ENCODE data around the gene USP30. TPM values are rescaled to one million over a fixed set of nuclear protein-coding genes. Genes with fewer than 3 reads are reported as not detected.

USP30 gene
- total RNA-seq, 1 donor from 2014 or later: 17.6 TPM

DNA sequence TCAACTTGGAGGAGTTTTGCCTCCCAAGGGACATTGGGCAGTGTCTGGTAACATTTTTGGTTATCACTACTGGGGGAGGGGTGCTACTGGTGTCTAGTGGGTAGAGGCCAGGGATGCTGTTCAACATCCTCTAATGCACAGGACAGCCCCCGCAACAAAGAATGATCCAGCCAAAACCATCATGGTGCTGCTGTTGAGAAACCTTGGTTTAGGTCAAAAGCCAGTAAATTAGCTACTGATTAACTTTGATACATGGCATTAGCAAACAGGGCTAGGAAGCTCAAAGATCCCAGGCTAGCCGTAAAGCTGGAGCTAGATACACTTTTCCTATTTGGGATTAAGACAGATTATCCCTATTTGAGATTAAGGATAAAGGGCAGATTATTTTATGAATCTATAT is 32.0 kb downstream of the USP30 start:
- Histone ChIP-seq H3K4me1 (no peaks in the 10 kb centered on the region), H4K20me1 (ENCODE audit: low read depth) (no peaks in the 10 kb centered on the region), H3K79me2 (ENCODE audit: low read depth) (no peaks in the 10 kb centered on the region), H3K27ac (no peak overlapping the region), H3K4me2 (no peak overlapping the region), H3K27me3 (no peaks in the 10 kb centered on the region), H3K9me3 (ENCODE audit: low read depth) (no peaks in the 10 kb centered on the region), H3F3A (ENCODE audit: low read depth) (no peaks in the 10 kb centered on the region), H2AFZ (replicated peaks) (no peak overlapping the region), H3K36me3 (no peaks in the 10 kb centered on the region), H3K4me3 (no peak overlapping the region), H3K9ac (no peak overlapping the region)
- H3K4me3 Mint-ChIP-seq: no peak overlapping the region
- no peaks in the 10 kb centered on the region for H3K4me1 Mint-ChIP-seq
- H3K36me3 Mint-ChIP-seq: peaks cover 23% of the 10 kb centered on the region
- TF ChIP-seq EZH2 (IDR thresholded peaks at IDR 0.05) (no peak), EZH2phosphoT487 (IDR thresholded peaks at IDR 0.05) (no peak)
- TF ChIP-seq, protein P1, sequence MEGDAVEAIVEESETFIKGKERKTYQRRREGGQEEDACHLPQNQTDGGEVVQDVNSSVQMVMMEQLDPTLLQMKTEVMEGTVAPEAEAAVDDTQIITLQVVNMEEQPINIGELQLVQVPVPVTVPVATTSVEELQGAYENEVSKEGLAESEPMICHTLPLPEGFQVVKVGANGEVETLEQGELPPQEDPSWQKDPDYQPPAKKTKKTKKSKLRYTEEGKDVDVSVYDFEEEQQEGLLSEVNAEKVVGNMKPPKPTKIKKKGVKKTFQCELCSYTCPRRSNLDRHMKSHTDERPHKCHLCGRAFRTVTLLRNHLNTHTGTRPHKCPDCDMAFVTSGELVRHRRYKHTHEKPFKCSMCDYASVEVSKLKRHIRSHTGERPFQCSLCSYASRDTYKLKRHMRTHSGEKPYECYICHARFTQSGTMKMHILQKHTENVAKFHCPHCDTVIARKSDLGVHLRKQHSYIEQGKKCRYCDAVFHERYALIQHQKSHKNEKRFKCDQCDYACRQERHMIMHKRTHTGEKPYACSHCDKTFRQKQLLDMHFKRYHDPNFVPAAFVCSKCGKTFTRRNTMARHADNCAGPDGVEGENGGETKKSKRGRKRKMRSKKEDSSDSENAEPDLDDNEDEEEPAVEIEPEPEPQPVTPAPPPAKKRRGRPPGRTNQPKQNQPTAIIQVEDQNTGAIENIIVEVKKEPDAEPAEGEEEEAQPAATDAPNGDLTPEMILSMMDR (IDR thresholded peaks at IDR 0.05): no peak
- H3K27me3 Mint-ChIP-seq (ENCODE audit: insufficient read depth, low read depth): no peaks in the 10 kb centered on the region
- H3K9me3 Mint-ChIP-seq: no peaks in the 10 kb centered on the region
- DNase-seq (ENCODE audit: low spot score): no peak
- no peak overlapping the region for H3K27ac Mint-ChIP-seq

DNA sequence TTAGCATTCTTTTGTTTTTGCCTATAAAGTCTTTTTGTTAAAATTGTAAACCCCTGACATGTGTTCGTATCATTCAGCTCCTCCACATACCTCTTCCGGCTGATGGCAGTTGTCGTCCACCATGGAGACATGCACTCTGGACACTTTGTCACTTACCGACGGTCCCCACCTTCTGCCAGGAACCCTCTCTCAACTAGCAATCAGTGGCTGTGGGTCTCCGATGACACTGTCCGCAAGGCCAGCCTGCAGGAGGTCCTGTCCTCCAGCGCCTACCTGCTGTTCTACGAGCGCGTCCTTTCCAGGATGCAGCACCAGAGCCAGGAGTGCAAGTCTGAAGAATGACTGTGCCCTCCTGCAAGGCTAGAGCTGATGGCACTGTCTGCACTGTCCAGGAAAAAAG is 33.2 kb downstream of the USP30 start:
- no peaks in the 10 kb centered on the region for H3K36me3 ChIP-seq
- no peaks in the 10 kb centered on the region for H3K79me2 ChIP-seq (ENCODE audit: low read depth)
- no peaks in the 10 kb centered on the region for H3K27me3 Mint-ChIP-seq (ENCODE audit: insufficient read depth, low read depth)
- no peak for TF ChIP-seq EZH2phosphoT487 (IDR thresholded peaks at IDR 0.05)
- TF ChIP-seq EZH2 (IDR thresholded peaks at IDR 0.05): no peak
- TF ChIP-seq, protein P1 (IDR thresholded peaks at IDR 0.05): no peak
- H3K9me3 Mint-ChIP-seq: no peaks in the 10 kb centered on the region
- no peaks in the 10 kb centered on the region for H3K4me1 ChIP-seq
- H4K20me1 ChIP-seq (ENCODE audit: low read depth): no peaks in the 10 kb centered on the region
- peaks cover 27% of the 10 kb centered on the region for H3K36me3 Mint-ChIP-seq
- H3K4me3 ChIP-seq: no peak overlapping the region
- H3K4me3 Mint-ChIP-seq: no peak overlapping the region
- no peak overlapping the region for H3K27ac Mint-ChIP-seq
- no peak for DNase-seq (ENCODE audit: low spot score)
- H3K4me2 ChIP-seq: no peak overlapping the region
- H3K9me3 ChIP-seq (ENCODE audit: low read depth): no peaks in the 10 kb centered on the region
- H3K4me1 Mint-ChIP-seq: peaks cover 2% of the 10 kb centered on the region
- no peak overlapping the region for H2AFZ ChIP-seq (replicated peaks)
- H3K27me3 ChIP-seq: no peaks in the 10 kb centered on the region
- no peak overlapping the region for H3K9ac ChIP-seq
- H3F3A ChIP-seq (ENCODE audit: low read depth): no peaks in the 10 kb centered on the region
- no peak overlapping the region for H3K27ac ChIP-seq

DNA sequence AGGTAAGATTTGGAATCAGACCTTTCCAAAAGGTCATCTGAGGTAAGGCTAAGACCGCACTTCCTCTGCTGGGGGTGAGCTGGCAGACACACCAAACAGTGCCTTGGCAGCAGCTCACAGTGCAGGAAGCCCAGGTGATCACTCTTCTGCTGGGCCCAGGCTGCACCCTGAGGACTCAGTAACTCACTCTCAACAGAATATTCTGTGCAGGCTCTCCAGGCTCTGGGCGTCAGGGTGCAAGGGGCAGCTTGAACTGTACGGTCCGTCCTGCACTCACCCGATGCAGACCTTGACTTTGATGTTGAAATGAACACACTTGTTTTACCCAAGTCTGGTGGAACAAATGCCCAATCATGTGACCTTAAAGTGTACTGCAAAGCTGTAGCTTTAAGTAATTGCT is 34.9 kb downstream of the USP30 start:
- Histone ChIP-seq H4K20me1 (ENCODE audit: low read depth) (no peaks in the 10 kb centered on the region), H3F3A (ENCODE audit: low read depth) (no peaks in the 10 kb centered on the region), H3K27ac (no peak overlapping the region), H3K4me1 (no peaks in the 10 kb centered on the region), H3K9ac (no peak overlapping the region), H3K9me3 (ENCODE audit: low read depth) (no peaks in the 10 kb centered on the region), H2AFZ (replicated peaks) (no peak overlapping the region), H3K4me3 (no peak overlapping the region), H3K4me2 (no peak overlapping the region), H3K79me2 (ENCODE audit: low read depth) (peaks cover 4% of the 10 kb centered on the region), H3K36me3 (no peaks in the 10 kb centered on the region), H3K27me3 (no peaks in the 10 kb centered on the region)
- no peak for TF ChIP-seq EZH2phosphoT487 (IDR thresholded peaks at IDR 0.05)
- no peak for TF ChIP-seq EZH2 (IDR thresholded peaks at IDR 0.05)
- TF ChIP-seq, protein P1 (IDR thresholded peaks at IDR 0.05): no peak
- Mint-ChIP-seq H3K4me3 (no peak overlapping the region), H3K9me3 (no peaks in the 10 kb centered on the region), H3K27me3 (ENCODE audit: insufficient read depth, low read depth) (no peaks in the 10 kb centered on the region), H3K36me3 (peaks cover 27% of the 10 kb centered on the region), H3K4me1 (peaks cover 14% of the 10 kb centered on the region), H3K27ac (no peak overlapping the region)
- DNase-seq (ENCODE audit: low spot score): no peak

All from neural progenitor cell (in vitro differentiated cells).